GM18951 (cell line): ENCODE data around the gene CNTN5.

Experiments
- POLR2A ChIP-seq: IDR thresholded peaks from 4 replicates; pipeline ENCODE4 v1.6.1; 2011; ENCODE audit warnings: mild to moderate bottlenecking; ENCODE audit not compliant: insufficient read length, insufficient read depth; ENCODE audit errors: extremely low read depth
- in situ Hi-C: fragments of 300-500 bp; cut with MboI; formaldehyde crosslinking; loops from one replicate; pipeline ENCODE4 v1.12.0; 2022; ENCODE audit warnings: low sequenced_read_pairs, mixed read lengths, inconsistent platforms; ENCODE audit not compliant: unreplicated experiment

The CNTN5 gene

DNA sequence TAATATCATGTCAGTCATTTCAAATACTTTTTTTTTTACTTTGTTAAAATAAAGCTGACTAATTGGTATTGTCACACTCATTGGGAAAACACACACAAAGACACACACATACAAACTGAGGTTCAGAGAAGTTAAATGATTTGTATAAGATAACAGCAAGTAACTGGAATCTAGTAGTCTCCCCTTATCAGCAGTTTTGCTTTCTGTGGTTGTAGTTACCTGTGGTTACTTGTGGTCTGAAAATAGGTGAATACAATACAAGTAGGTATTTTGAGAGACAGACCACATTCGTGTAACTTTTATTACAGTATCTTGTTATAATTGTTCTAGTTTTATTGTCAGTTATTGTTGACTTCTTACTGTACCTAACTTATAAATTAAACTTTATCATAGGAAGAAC, 610.9 kb downstream of the CNTN5 start:
- no peak for TF ChIP-seq POLR2A
- in situ Hi-C loops, result no loop called here

DNA sequence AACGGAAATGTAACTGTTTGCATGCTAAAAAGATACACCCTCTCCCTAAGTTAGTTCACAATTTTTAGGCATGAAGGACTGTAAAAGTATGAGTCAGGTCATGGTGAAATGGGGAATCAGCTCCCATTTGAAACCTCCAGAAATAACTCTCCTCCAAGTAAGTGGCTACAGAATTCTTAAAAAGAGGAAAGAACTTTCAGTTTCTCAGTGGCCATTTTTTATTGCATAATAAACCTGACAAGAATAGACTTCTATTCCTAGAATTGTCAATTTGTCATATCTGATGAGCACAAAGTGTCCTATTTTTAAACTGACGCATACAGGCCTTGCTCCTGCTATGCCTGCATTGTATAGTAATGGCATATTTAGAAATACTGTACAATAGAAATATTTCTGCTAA, 612.2 kb downstream of the CNTN5 start:
- in situ Hi-C loops, result no loop called here
- no peak for TF ChIP-seq POLR2A

DNA sequence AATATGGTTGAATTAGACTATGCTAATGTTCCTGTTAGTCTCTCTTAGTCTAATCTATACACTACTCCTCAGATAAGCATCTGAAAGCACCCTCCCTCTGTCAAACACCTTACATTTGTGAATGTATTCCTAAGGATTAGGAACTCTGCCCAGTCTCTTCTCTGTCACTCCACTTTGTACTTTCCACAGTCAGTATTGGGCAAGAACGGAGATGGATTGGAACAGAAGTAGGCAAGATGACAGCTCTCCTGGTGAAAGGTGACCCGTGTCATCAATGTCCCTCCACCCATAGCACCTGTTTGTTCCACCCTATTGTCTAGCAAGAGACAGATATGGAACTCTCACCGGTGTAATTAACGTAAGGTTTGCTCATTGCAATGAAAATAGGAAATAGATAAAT, 613.8 kb downstream of the CNTN5 start:
- in situ Hi-C loops, result no loop called here
- TF ChIP-seq POLR2A, result no peak

DNA sequence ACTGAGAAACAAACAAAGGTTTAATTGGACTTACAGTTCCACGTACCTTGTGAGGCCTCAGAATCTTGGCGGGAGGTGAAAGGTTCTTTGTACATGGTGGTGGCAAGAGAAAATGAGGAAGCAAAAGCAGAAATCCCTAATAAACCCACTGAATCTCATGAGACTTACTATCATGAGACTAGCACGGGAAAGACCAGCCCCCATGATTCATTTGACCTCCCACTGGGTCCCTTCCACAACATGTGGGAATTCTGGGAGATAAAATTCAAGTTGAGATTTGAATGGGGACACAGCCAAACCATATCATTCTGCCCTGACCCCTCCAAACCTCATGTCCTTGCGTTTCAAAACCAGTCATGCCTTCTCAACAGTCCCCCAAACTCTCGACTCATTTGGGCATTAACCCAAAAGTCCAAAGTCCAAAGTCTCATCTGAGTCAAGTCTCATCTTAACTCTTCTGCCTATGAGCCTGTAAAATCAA, 617.4 kb downstream of the CNTN5 start:
- TF ChIP-seq POLR2A, result no peak
- in situ Hi-C loops, result no loop called here

DNA sequence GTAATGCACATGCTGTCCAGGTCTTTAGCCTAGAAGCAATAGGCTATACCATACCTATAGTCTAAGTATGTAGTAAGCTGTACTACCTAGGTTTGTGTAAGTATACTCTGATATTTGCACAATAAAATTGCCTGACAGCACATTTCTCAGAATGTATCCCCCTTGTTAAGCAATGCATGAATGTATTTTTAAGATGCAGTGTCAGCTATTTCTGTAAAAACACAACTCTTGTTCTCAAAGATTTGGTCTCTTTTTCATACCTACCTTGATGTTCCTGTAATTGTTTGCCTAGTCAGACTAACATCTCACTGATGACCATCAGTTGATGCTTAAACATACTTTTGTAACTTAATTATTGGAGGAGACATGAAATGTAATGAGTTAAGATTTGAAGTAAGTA, 619.9 kb downstream of the CNTN5 start:
- in situ Hi-C loops, result no loop called here
- TF ChIP-seq POLR2A, result no peak

DNA sequence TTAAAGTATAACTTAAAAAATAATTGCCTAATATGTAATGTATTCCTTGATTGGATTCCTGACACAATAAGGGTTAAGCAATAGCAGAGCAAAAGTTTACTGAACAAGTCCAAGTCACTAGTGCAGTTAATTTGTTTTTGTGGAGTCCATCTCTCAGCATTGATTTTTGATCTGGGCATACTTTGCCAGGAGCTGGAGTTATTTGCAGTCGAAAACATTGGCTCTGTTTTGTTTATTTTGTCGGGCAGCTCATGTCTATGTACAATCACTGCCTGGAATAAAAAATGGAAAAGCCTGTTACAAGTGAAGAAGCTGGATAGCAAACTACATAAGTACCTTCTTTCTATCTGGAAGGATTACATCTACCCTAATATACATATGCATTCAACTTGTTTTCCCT, 625.2 kb downstream of the CNTN5 start:
- in situ Hi-C loops, result no loop called here
- TF ChIP-seq POLR2A, result no peak

DNA sequence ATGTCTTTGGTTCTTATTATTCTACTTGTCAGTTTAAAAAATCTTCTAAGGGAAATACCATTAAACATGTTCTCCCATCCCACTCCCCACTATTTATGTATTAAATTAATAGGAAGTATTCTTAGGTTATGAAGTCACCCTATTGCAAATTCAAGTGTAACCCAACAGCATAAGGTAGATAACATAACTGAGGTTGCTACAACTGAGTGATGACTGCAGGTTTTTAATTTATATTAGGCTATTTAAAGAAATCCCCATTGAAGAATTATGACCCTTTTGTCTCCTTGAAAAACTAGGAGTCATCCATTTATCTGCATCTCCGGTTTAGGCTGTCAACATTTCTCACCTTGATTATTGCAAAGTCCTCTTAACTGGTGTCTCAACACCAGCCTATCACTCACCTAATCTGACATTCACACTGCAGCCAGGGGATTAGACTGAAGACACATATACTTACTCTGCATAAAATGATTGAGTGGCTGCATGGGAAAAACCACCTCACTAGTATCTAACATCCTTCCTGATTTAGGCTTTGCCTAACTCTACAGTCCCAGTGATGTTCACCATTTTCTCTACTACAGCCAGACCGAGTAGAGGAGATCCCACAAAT, 649.4 kb downstream of the CNTN5 start:
- in situ Hi-C loops, result no loop called here
- no peak for TF ChIP-seq POLR2A

DNA sequence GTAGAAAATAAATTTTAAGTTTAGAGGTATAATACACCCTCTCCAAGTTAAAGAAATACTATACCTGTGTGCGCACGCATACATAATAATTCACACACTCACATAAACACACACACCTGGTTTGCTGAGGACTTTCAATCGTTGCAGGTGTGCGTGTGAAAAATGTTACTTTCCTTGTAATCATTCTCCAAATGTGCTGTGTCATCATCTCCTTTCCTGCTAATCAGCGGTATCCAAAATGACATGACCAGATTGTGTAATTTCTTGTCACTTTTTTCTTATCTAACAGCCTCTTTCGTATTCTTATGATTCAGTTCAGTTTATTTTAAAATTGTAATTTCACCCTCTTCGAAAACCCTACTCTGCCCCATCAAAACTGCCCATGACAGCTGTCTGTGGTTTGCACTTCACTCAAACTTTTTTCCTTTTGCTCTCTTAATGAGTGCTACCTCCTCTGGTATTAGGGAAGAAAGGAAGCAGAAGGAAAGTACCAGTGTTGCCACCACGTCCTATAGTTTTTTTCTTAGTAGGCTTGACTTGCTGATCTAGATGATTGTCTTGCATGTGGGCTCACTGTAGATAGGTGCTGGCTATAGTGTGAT, 651.2 kb downstream of the CNTN5 start:
- TF ChIP-seq POLR2A, result no peak
- in situ Hi-C loops, result no loop called here

DNA sequence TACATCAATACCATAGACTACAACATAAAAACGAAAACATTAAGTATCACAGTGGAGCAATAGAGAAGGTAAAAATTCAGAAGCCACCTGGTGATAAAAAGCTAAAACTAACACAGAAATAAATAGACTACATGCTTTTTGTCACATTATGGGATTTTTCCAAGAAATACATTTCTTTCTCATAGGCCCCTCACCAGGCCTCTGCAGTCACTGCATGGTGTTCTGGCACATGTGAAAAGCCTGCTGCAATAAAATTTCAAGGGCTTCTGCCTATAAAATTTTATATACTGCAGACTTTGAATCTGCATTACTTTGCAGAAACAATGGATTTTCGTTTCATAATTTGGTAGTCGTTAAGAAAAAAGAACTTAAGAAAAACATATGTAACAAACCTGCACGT, 655.5 kb downstream of the CNTN5 start:
- in situ Hi-C loops, result no loop called here
- no peak for TF ChIP-seq POLR2A

DNA sequence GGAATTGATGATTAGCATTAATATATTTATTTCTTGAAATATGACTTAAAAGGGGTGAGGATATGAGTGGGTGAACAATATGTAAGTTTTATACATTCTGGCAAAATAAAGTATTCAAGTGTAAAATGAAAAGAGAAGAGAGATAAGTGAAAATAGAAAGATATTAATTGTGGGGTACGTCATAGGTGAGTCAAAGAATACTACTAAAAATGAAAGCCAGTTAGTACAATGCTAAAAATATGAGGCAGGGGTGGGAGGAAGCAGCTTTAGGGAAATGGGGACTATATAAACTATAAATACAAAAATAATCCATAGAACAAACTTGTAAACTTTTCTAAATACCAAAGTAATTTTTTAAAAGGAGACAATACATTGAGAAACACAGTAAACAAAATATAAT, 661.4 kb downstream of the CNTN5 start:
- TF ChIP-seq POLR2A, result no peak
- in situ Hi-C loops, result no loop called here

DNA sequence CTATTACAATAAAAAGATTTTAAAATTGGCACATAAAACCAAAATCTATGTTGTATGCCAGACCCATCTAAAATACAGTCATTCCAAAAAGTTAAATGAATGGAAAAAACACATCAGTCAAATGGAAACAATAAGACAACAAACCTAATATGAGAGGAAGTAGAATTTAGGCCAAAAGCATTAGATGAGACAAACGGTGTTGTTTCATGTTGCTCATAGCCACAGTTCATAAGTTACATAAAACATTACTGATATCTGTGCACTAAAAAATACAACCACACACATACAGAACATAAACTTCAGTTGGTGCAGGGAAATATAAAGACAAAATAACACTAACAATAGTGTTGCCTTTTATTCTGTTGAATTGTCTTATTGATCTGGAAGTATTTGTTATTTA, 661.9 kb downstream of the CNTN5 start:
- no peak for TF ChIP-seq POLR2A

DNA sequence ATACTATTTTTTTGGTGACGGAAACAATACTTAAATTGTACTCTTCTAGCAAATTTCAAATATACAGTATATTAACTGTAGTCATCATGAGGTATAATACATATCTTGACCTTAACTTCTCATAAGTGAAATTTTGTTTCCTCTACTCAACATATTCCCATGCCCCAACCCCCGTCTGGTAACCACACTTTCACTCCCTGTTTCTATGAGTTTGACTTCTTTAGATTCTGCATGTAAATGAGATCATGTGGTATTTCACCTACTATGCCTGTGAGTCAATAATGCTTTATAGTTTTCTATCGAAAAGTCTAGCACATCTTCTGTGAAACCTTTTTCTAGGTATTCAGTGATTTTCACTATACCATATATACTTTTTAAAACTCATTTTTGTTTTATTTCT, 663.2 kb downstream of the CNTN5 start:
- TF ChIP-seq POLR2A, result no peak
- in situ Hi-C loops, result no loop called here

More for the DNA sequence above, 661.9 kb downstream of the CNTN5 start:
- in situ Hi-C loops, result no loop called here

DNA sequence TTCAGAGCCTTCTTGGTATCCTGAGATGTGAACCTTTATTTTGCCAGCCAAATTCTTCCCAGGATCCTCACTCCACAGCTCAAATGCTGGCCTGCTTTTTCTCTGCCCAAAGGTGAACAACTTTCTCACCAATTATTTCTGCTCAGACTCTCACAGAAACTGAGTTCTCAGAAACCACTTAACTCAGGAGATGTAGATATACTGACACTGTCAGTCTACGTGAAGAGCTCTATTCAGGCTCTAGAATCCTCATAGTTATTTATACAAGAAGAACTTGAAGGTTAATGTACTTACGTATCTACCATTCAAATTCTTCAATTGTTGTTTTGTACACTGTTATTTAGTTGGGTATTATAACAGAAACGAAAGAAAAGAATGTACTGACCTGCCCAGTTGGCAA, 666.1 kb downstream of the CNTN5 start:
- in situ Hi-C loops, result no loop called here
- no peak for TF ChIP-seq POLR2A

DNA sequence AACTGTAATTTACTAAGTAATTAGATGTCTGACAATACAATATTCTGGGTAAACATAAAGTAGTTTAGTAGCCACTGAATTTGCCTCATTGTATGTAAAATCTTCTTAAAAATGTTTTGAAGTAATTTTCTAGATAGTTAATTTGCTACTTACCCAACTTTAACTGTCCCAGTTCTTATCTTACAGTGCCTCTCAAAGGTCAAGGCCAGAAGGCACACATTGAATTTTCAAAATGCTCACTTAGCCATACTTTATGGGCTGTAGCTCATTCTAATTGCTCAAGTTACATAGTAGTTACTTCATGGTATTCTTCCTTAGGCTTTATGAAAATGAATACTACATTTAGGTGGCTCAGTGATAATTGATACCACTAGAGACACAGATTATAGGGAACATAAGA, 666.6 kb downstream of the CNTN5 start:
- in situ Hi-C loops, result no loop called here
- no peak for TF ChIP-seq POLR2A
